A549 (cell line): ENCODE results near the gene ETV3. TPM values are rescaled to one million over a fixed set of nuclear protein-coding genes. Genes with fewer than 3 reads are reported as not detected.

ENCODE experiments used
- ATAC-seq, 2 experiments: fragments of 200-7000 bp in 1 of 2; fragments of >200 bp in 1 of 2; cut with Nextera tagmentation in 1 of 2; cut with Tn5 transposase in 1 of 2; 3 replicates each; pipeline versions ENCODE4 v1.8.0 to v1.9.1; 2018 to 2020; ENCODE audit warnings: mild to moderate bottlenecking in 1 of 2, moderate library complexity in 1 of 2
- CTCF ChIA-PET: fragments of 300-600 bp; sonication (Branson Sonifier 250); formaldehyde crosslinking; extraction: SDS; loops from one replicate; lab custom pipeline; 2021; ENCODE audit warnings: antibody characterized with exemption, inconsistent platforms; lab: Yijun Ruan, JAX
- POLR2A ChIA-PET: fragments of 350-600 bp; formaldehyde crosslinking; extraction: SDS; loops from one replicate; lab custom pipeline; 2021; ENCODE audit warnings: antibody characterized with exemption, inconsistent platforms; lab: Yijun Ruan, JAX
- DNase-seq, 2 experiments: peaks; one replicate each; pipeline versions ENCODE4 v3.0.0 to v3.0.0-alpha.2; 2011 to 2016; ENCODE audit warnings: low read depth in 1 of 2, low spot score in 1 of 2
- FAIRE-seq: peaks from 2 replicates; lab custom pipeline; 2011; peaks lifted over from hg19 to GRCh38; lab: Jason Lieb, UNC
- H3K27ac ChIP-seq, 2 experiments: fragments of >200 bp; sonication (Bioruptor Twin); formaldehyde crosslinking; 3 replicates each; pipeline ENCODE4 v1.5.1; 2016 to 2017
- H3K4me1 ChIP-seq: fragments of >200 bp; sonication (Bioruptor Twin); formaldehyde crosslinking; 3 replicates; pipeline ENCODE4 v1.6.1; 2016
- H3K4me2 ChIP-seq: fragments of >200 bp; sonication (Bioruptor Twin); formaldehyde crosslinking; 3 replicates; pipeline ENCODE4 v1.6.1; 2016
- H3K4me3 ChIP-seq: fragments of >200 bp; sonication (Bioruptor Twin); formaldehyde crosslinking; 3 replicates; pipeline ENCODE4 v1.5.1; 2016
- H3K9me3 ChIP-seq: fragments of >200 bp; sonication (Bioruptor Twin); formaldehyde crosslinking; 3 replicates; pipeline ENCODE4 v1.6.1; 2016
- CHD4 ChIP-seq: fragments of 200-600 bp; sonication (generic); IDR thresholded peaks from 2 replicates; pipeline ENCODE4 v1.6.1; 2016; ENCODE audit warnings: antibody characterized with exemption, mild to moderate bottlenecking, borderline replicate concordance
- CTCF ChIP-seq: fragments of >200 bp; sonication (Bioruptor Twin); formaldehyde crosslinking; IDR thresholded peaks from 3 replicates; pipeline ENCODE4 v1.5.1; 2016
- FOSB ChIP-seq: fragments of 250-450 bp; sonication (Bioruptor Pico); IDR thresholded peaks from 2 replicates; pipeline ENCODE4 v1.5.0; 2020; ENCODE audit warnings: mild to moderate bottlenecking, moderate library complexity
- JUN ChIP-seq, 2 experiments: fragments of >200 bp; sonication (Bioruptor Twin); formaldehyde crosslinking; IDR thresholded peaks; 2 replicates in 1 of 2; 3 replicates in 1 of 2; pipeline ENCODE4 v1.6.1; 2016 to 2017
- KDM5A ChIP-seq: fragments of 200-600 bp; sonication (generic); IDR thresholded peaks from 2 replicates; pipeline ENCODE4 v1.6.1; 2016; ENCODE audit warnings: antibody characterized with exemption, mild to moderate bottlenecking
- MAFK ChIP-seq: fragments of 450-650 bp; IDR thresholded peaks from 2 replicates; pipeline ENCODE4 v1.6.1; 2014; ENCODE audit not compliant: partially characterized antibody
- MAX ChIP-seq: IDR thresholded peaks from 2 replicates; pipeline ENCODE4 v1.6.1; 2012
- RARB ChIP-seq: fragments of 250-450 bp; sonication (Bioruptor Pico); IDR thresholded peaks from 2 replicates; pipeline ENCODE4 v1.8.0; 2021; ENCODE audit warnings: mild to moderate bottlenecking, moderate library complexity
- REST ChIP-seq: fragments of 200-600 bp; sonication (generic); IDR thresholded peaks from 2 replicates; pipeline ENCODE4 v1.6.1; 2016; ENCODE audit warnings: antibody characterized with exemption, mild to moderate bottlenecking, moderate library complexity
- TP53 ChIP-seq: fragments of 250-450 bp; sonication (Bioruptor Pico); IDR thresholded peaks from 2 replicates; pipeline ENCODE4 v1.5.0; 2021; ENCODE audit warnings: mild to moderate bottlenecking, moderate library complexity
- WGBS: methylation state at CpG from one replicate; pipeline ENCODE4 v1.1.6; 2017; ENCODE audit errors: missing lambda C conversion rate; 5-methylcytosine and 5-hydroxymethylcytosine counted together
- polyA plus RNA-seq, 4 experiments: library from polyadenylated mRNA; depleted of rRNA in 3 of 4; stranded (reverse); fragments of >200 nt; fragmentation: RNase III in 1 of 4; extraction: RNeasy Plus Mini Kit Qiagen cat#74134 plus additional on column Dnase treatment in 1 of 4; gene quantifications; 2 replicates in 3 of 4; 3 replicates in 1 of 4; pipeline ENCODE4 v1.2.3, GENCODE V29; 2011 to 2017
- TF ChIP-seq, protein P1 (sequence below): fragments of 250-450 bp; sonication (Bioruptor Pico); IDR thresholded peaks from 2 replicates; pipeline ENCODE4 v1.5.0; 2021; ENCODE audit warnings: mild to moderate bottlenecking, moderate library complexity, borderline replicate concordance
- TF ChIP-seq, protein P2 (sequence below): fragments of >200 bp; sonication (Bioruptor Twin); formaldehyde crosslinking; IDR thresholded peaks from 3 replicates; pipeline ENCODE4 v1.6.1; 2016

ETV3 gene
- polyA plus RNA-seq, 2 of the 4 experiments (the other 2 are of a cell fraction): 11.1 to 14.5 TPM

DNA sequence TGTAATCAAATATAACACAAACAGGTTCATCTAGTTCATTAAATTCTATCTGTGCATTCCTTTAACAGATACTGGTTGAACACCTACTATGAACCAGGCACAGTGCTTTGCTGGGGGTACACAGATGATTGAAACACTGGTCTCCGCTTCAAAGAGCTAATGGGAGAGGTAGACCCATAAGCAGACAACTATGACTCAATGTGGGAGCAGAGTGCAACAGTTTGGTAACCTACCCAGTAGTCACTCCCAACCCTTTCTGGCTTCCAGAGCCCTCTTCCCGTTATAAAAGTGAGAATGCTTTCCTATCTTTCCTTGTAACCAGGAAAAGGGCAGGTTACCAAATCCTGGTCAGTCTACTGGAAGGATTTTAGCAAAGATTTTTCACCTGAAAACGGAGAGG, 8.0 kb upstream of the ETV3 start (continued):
- no peak for TF ChIP-seq CTCF

- no peak overlapping the region for H3K4me2 ChIP-seq
- ChIA-PET CTCF (interaction anchor here (2.9 to 17.6 kb wide), 2 partner anchors 10 to 56 kb away, joined by 10 to 437 read pairs; no protein-coding TSS in a partner anchor), POLR2A (interaction anchor here (0.7 kb wide), 1 partner anchor 12 kb away, joined by 3 read pairs; no protein-coding TSS in a partner anchor)
- TF ChIP-seq FOSB (CRISPR knock-in tag) (no peak), MAFK (no peak), RARB (CRISPR knock-in tag) (no peak), TP53 (no peak)
- DNase-seq (no peak), FAIRE-seq (no peak), ATAC-seq (no peak)
- no peak overlapping the region for H3K27ac ChIP-seq
- H3K9me3 ChIP-seq: no peaks in the 10 kb centered on the region
- H3K4me1 ChIP-seq: peaks cover 9% of the 10 kb centered on the region
- WGBS: 87% methylated on average over 1 of the region's 1 CpG
- H3K4me3 ChIP-seq: no peak overlapping the region
Measured at GRCh38 chr1:157145076-157145475, 6.9 kb upstream of the ETV3 start.

GRCh38 chr1:157144509-157144908, 6.3 kb upstream of the ETV3 start:
- H3K4me2 ChIP-seq: no peak overlapping the region
- no peak for DNase-seq
- WGBS: 60% methylated on average over 1 of the region's 1 CpG
- TF ChIP-seq MAX: no peak
- TF ChIP-seq KDM5A: no peak
- TF ChIP-seq, protein P1, sequence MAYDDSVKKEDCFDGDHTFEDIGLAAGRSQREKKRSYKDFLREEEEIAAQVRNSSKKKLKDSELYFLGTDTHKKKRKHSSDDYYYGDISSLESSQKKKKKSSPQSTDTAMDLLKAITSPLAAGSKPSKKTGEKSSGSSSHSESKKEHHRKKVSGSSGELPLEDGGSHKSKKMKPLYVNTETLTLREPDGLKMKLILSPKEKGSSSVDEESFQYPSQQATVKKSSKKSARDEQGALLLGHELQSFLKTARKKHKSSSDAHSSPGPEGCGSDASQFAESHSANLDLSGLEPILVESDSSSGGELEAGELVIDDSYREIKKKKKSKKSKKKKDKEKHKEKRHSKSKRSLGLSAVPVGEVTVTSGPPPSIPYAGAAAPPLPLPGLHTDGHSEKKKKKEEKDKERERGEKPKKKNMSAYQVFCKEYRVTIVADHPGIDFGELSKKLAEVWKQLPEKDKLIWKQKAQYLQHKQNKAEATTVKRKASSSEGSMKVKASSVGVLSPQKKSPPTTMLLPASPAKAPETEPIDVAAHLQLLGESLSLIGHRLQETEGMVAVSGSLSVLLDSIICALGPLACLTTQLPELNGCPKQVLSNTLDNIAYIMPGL (CRISPR knock-in tag): no peak
- no peak for TF ChIP-seq JUN (IDR thresholded peaks at IDR 0.05)
- TF ChIP-seq, protein P2, sequence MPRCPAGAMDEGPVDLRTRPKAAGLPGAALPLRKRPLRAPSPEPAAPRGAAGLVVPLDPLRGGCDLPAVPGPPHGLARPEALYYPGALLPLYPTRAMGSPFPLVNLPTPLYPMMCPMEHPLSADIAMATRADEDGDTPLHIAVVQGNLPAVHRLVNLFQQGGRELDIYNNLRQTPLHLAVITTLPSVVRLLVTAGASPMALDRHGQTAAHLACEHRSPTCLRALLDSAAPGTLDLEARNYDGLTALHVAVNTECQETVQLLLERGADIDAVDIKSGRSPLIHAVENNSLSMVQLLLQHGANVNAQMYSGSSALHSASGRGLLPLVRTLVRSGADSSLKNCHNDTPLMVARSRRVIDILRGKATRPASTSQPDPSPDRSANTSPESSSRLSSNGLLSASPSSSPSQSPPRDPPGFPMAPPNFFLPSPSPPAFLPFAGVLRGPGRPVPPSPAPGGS: no peak
- TF ChIP-seq REST: no peak
- TF ChIP-seq CHD4: no peak
- POLR2A ChIA-PET: no interaction called here
- H3K4me1 ChIP-seq: peaks cover 9% of the 10 kb centered on the region
- FAIRE-seq: no peak
- no peaks in the 10 kb centered on the region for H3K9me3 ChIP-seq
- no peak overlapping the region for H3K27ac ChIP-seq
- ATAC-seq: no peak
- no peak overlapping the region for H3K4me3 ChIP-seq
- CTCF ChIA-PET: no interaction called here
